Colonic mucosa (tissue), 4 donors: Measurements from ENCODE around the gene TMEM63A. TPM values are rescaled to one million over a fixed set of nuclear protein-coding genes. Genes with fewer than 3 reads are reported as not detected.
"Not testable (repeated sequence)": the region's sequence is repeated elsewhere in the genome, so short reads cannot be mapped to it uniquely, and the experiment has no call there.

Experiments used
- DNase-seq: peaks from one replicate; pipeline ENCODE4 v3.0.0-alpha.2; 2020
- H3K27ac ChIP-seq: fragments of 200-600 bp; one replicate; pipeline ENCODE4 v1.8.0; 2021
- H3K27me3 ChIP-seq: fragments of 200-600 bp; one replicate; pipeline ENCODE4 v1.8.0; 2021
- H3K36me3 ChIP-seq: fragments of 200-600 bp; one replicate; pipeline ENCODE4 v1.8.0; 2021
- H3K4me1 ChIP-seq: fragments of 200-600 bp; one replicate; pipeline ENCODE4 v1.8.0; 2021; ENCODE audit warnings: mild to moderate bottlenecking
- H3K4me3 ChIP-seq: fragments of 200-600 bp; one replicate; pipeline ENCODE4 v1.8.0; 2021
- H3K9ac ChIP-seq, 2 donors: one replicate each; pipeline ENCODE4 v1.7.0; 2013; ENCODE audit warnings: control low read depth in 2 of 2, low read depth in 2 of 2, low read length in 2 of 2
- H3K9me3 ChIP-seq: fragments of 200-600 bp; one replicate; pipeline ENCODE4 v1.8.0; 2021
- CTCF ChIP-seq: fragments of 200-600 bp; IDR thresholded peaks from one replicate; pipeline ENCODE4 v1.8.0; 2022; ENCODE audit warnings: antibody characterized with exemption, mild to moderate bottlenecking
- intact Hi-C: fragments of 100-400 bp; cut with DNase I; formaldehyde crosslinking; loops from one replicate; pipeline ENCODE4 v1.14.1; 2022
- total RNA-seq, 2 donors: library from RNA; stranded (reverse); fragmentation: NEBNext Ultra II Directional in 1 of 2; extraction: Animal tissue kit (Norgen Biotek cat#: 25700) in 1 of 2; gene quantifications; one replicate each; pipeline ENCODE4 v1.2.1, GENCODE V29; 2021
- donor health status: healthy.
- donor health status: DM: no; HTN: no; CAD: no.
- donor health status: DM: no; HTN: no; CAD: no.

Gene TMEM63A
- total RNA-seq, 2 donors from 2014 or later: 124 to 165 TPM

GRCh38 chr1:225815526-225816178 lies 66.5 kb downstream of the TMEM63A start:
- intact Hi-C loops: no loop called here
- TF ChIP-seq CTCF: no peak
- DNase-seq: no peak
- Histone ChIP-seq H3K36me3 (no peaks in the 10 kb centered on the region), H3K9me3 (no peaks in the 10 kb centered on the region), H3K9ac (no peak overlapping the region), H3K4me1 (peaks cover 35% of the 10 kb centered on the region), H3K4me3 (no peak overlapping the region), H3K27ac (peak overlapping the region; percentile 84), H3K27me3 (no peaks in the 10 kb centered on the region)

DNA sequence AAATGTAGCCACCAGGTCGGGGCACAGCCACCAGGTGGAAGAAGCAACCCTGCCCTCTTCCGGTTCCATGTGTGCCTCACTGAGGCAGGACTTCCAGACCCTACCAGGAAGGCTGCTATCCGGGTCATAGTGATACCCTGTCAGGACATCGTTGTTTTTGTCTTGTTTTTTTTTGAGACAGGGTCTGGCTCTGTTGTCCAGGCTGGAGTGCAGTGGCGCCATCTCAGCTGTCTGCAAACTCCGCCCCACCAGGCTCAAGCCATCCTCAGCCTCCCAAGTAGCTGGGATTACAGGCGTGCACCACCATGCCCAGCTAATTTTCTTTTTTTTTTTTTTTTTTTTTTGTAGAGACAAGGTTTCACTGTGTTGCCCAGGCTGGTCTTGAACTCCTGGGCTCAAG lies 67.1 kb downstream of the TMEM63A start:
- H3K9ac ChIP-seq, H3K27me3 ChIP-seq, H3K4me3 ChIP-seq, intact Hi-C loops, H3K36me3 ChIP-seq, H3K27ac ChIP-seq, H3K9me3 ChIP-seq, DNase-seq: not testable (repeated sequence)
- peaks cover 35% of the 10 kb centered on the region for H3K4me1 ChIP-seq

DNA sequence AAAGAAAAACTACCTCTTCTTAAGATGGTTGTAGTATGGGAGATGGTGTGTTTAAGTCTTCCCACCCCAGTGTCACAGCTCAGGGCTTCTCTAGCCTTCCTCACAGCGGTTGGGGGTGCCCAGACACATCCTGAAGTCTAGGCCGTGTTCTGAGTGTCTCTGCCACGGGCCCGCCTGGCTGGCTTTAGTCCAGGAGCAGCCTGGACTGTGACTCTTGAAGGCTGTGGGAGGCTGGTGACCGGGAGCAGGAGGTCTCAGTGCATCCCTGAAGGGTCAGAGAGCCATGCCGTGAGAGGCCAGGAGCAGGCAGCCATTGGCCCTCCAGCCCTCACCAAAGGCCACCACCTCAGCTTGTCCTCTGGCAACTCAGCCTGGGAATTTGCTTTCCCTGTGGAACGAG lies 67.8 kb downstream of the TMEM63A start:
- Histone ChIP-seq H3K9me3 (no peaks in the 10 kb centered on the region), H3K27ac (peak overlapping the region; percentile 74), H3K4me3 (no peak overlapping the region), H3K27me3 (no peaks in the 10 kb centered on the region), H3K9ac (peak overlapping the region; percentile 16 to 18), H3K4me1 (peaks cover 35% of the 10 kb centered on the region), H3K36me3 (no peaks in the 10 kb centered on the region)
- TF ChIP-seq CTCF: no peak
- no peak for DNase-seq
- intact Hi-C loops: no loop called here

DNA sequence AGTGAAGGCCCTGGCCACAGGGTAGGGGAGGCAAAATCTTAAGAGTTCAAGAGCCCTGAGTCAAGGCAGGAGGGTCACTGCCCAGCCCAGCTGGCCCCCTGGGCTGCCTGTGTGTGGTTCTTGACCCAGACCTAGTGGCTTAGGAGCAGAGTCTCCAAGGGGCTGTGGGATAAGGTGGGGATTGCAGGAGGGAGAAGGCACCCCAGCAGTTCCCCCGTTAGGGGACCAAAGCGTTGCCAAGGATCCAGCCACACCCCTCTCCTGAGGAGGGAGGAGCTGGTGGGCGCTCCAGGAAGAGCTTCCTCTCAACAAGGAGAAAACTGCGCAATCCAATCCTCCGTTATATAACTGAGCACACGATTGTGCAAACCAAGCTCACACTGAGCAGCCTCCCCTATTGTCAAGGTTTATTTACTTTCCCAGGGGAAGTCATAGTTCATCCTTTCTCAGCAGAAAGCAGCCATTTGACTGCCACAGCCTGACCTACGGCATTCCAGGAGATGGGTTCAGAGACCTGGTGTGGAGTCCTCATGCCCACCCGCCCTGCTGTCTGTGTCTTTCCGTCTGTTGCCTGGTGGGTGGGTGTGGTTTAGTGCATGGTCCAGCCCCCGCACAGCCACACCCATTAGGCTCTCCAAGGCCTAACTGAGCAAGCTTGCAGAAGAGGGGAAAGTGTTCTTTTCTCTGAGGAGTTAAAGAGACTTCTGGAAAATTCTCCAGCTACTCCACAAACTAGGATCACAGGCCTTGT lies 68.8 kb downstream of the TMEM63A start:
- peak overlapping the region; percentile 20 to 49 for H3K9ac ChIP-seq
- no peaks in the 10 kb centered on the region for H3K36me3 ChIP-seq
- no peaks in the 10 kb centered on the region for H3K27me3 ChIP-seq
- peak; percentile 76 for DNase-seq
- H3K9me3 ChIP-seq: no peaks in the 10 kb centered on the region
- no peak for TF ChIP-seq CTCF
- intact Hi-C loops: no loop called here
- no peak overlapping the region for H3K4me3 ChIP-seq
- peak overlapping the region; percentile 74 for H3K27ac ChIP-seq
- H3K4me1 ChIP-seq: peaks cover 35% of the 10 kb centered on the region

DNA sequence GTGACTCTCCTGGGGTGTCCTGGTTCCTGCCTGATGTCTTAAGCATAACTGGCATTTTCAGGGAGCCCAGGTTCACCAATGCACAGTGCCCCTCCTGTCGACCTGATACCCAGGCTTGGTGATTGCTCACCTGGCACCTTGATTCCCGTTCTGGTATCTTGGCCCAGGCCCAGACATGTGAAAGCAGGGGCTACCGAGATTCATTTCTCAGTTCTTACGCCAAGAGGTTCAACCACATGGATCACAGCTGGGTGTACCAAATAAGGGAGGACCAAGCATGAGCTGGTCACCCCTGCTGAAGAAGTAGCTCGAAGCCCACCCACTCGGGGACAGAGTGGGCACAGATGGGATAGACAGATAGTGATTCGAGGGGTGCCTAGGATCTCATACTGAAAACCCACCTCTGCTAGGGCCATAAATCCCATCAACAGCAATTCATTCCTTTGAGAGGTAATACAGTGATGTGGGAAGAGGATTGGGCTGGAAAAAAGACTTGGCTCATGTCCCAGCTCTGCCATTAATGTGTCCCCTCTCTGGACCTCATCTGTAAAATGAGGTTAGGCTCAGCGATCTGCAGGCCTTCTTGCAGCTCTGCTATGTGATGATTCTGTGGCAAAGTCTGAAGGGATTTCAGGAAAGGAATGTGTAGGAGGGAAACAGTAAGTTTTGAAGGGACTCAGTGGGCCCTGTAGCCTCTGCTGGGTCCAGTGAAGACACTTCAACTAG lies 69.5 kb downstream of the TMEM63A start:
- H3K4me1 ChIP-seq: peaks cover 29% of the 10 kb centered on the region
- TF ChIP-seq CTCF: no peak
- peak overlapping the region; percentile 74 for H3K27ac ChIP-seq
- DNase-seq: no peak
- no peaks in the 10 kb centered on the region for H3K27me3 ChIP-seq
- H3K4me3 ChIP-seq: no peak overlapping the region
- H3K36me3 ChIP-seq: no peaks in the 10 kb centered on the region
- intact Hi-C loops: no loop called here
- H3K9me3 ChIP-seq: no peaks in the 10 kb centered on the region
- peak overlapping the region; percentile 20 to 49 for H3K9ac ChIP-seq
